T-cell (primary cell): ENCODE measurements around the gene ZNF668. TPM values are rescaled to one million over a fixed set of nuclear protein-coding genes. Genes with fewer than 3 reads are reported as not detected.
A peak's percentile ranks its signal among the peaks of the same experiment; 100 is the strongest.

Experiments used
- ATAC-seq, 4 experiments: fragments of 200-7000 bp in 3 of 4; fragments of 150-1000 bp in 1 of 4; cut with Tn5 transposase; replicated peaks in 1 of 4; 1 replicate in 3 of 4; 2 replicates in 1 of 4; pipeline ENCODE4 v1.10.0; 2021; ENCODE audit warnings: moderate library complexity in 3 of 4, mild to moderate bottlenecking in 2 of 4, moderate number of reproducible peaks in 1 of 4
- CTCF ChIA-PET, 2 donors: fragments of 300-600 bp; sonication (Branson Sonifier 250); formaldehyde crosslinking; loops; one replicate each; lab custom pipeline; 2022; ENCODE audit warnings: antibody characterized with exemption in 2 of 2; lab: Charles Lee
- POLR2A ChIA-PET, 2 donors: fragments of 300-600 bp; sonication (Branson Sonifier 250); formaldehyde crosslinking; loops; one replicate each; lab custom pipeline; 2022; ENCODE audit warnings: antibody characterized with exemption in 2 of 2; lab: Charles Lee
- DNase-seq, 35 experiments: peaks; one replicate each; pipeline versions ENCODE4 v3.0.0 to v3.0.0-alpha.2; 2013 to 2023
- H3K27ac ChIP-seq: one replicate; pipeline ENCODE4 v1.5.1; 2013; ENCODE audit warnings: low read length
- H3K27me3 ChIP-seq, 2 experiments: replicated peaks in 1 of 2; 1 replicate in 1 of 2; 2 replicates in 1 of 2; pipeline versions ENCODE4 v1.6.1 to v1.7.0; 2013; ENCODE audit warnings: low read length in 1 of 2, mixed read lengths in 1 of 2; ENCODE audit not compliant: control insufficient read depth in 2 of 2, insufficient read depth in 2 of 2; ENCODE audit errors: extremely low read depth in 1 of 2
- H3K36me3 ChIP-seq, 2 donors: 1 replicate in 1 of 2; 2 replicates in 1 of 2; pipeline versions ENCODE4 v1.6.1 to v1.7.0; 2013; ENCODE audit warnings: low read length in 1 of 2; ENCODE audit not compliant: control insufficient read depth in 2 of 2, insufficient read depth in 1 of 2; ENCODE audit errors: extremely low read depth in 1 of 2
- H3K4me1 ChIP-seq, 2 experiments: 1 replicate in 1 of 2; 2 replicates in 1 of 2; pipeline versions ENCODE4 v1.6.1 to v1.7.0; 2013; ENCODE audit warnings: low read length in 2 of 2, mixed read lengths in 1 of 2; ENCODE audit not compliant: insufficient read depth in 2 of 2, control insufficient read depth in 1 of 2; ENCODE audit errors: extremely low read depth in 1 of 2
- H3K4me3 ChIP-seq, 2 donors: 1 replicate in 1 of 2; 2 replicates in 1 of 2; pipeline versions ENCODE4 v1.5.1 to v1.7.0; 2013; ENCODE audit warnings: mild to moderate bottlenecking in 2 of 2, low read length in 1 of 2, moderate library complexity in 1 of 2; ENCODE audit not compliant: control insufficient read depth in 1 of 2; ENCODE audit errors: extremely low read depth in 1 of 2
- H3K9me3 ChIP-seq: 2 replicates; pipeline ENCODE4 v1.7.0; 2013
- H3K27ac Mint-ChIP-seq, 2 donors: one replicate each; pipeline ENCODE4 v1.8.0; 2020 to 2021; ENCODE audit warnings: mild to moderate bottlenecking in 2 of 2, mixed read lengths in 2 of 2
- H3K27me3 Mint-ChIP-seq, 2 donors: one replicate each; pipeline ENCODE4 v1.8.0; 2021 to 2022; ENCODE audit warnings: mixed read lengths in 2 of 2
- H3K36me3 Mint-ChIP-seq: one replicate; pipeline ENCODE4 v1.8.0; 2021; ENCODE audit warnings: mixed read lengths
- H3K4me1 Mint-ChIP-seq, 3 donors: one replicate each; pipeline ENCODE4 v1.8.0; 2020 to 2022; ENCODE audit warnings: mixed read lengths in 3 of 3, mild to moderate bottlenecking in 1 of 3
- H3K4me3 Mint-ChIP-seq, 3 donors: one replicate each; pipeline ENCODE4 v1.8.0; 2020 to 2022; ENCODE audit warnings: mild to moderate bottlenecking in 3 of 3, mixed read lengths in 3 of 3, moderate library complexity in 3 of 3
- H3K9me3 Mint-ChIP-seq, 3 donors: one replicate each; pipeline ENCODE4 v1.8.0; 2020 to 2022; ENCODE audit warnings: mixed read lengths in 3 of 3
- WGBS: methylation state at CpG from one replicate; pipeline ENCODE4 v1.1.5; 2013; ENCODE audit warnings: missing lambda C conversion rate; ENCODE audit not compliant: insufficient coverage; 5-methylcytosine and 5-hydroxymethylcytosine counted together
- total RNA-seq, 35 experiments: library from RNA in 6 of 35; stranded (reverse) in 6 of 35; fragments of 120-200 nt in 1 of 35; gene quantifications; one replicate each; pipeline versions ENCODE4 v1.2.1 to v1.2.4 and lab custom pipeline; 2013 to 2026

ZNF668 gene
- 10 to 100 TPM; 12.3 to 14.4 (median 14.3) TPM for total RNA-seq
- total RNA-seq (2013): 4.3 TPM
- 8.0 to 26.7 (median 11.0) reads per million in 29 experiments for total RNA-seq (lab: John Stamatoyannopoulos, UW)

GRCh38 chr16:31073970-31074813 is at the start of gene ZNF668, which contains the start of gene ZNF646:
ZNF668 (minus strand) TSS chr16:31074240; CDS start chr16:31064459, 9,781 bp downstream.
ZNF646 (plus strand) TSS chr16:31074422; CDS start chr16:31076325, 1,903 bp downstream.
- ChIA-PET POLR2A (interaction anchor here in 1 of 2 donors (0.5 to 1.4 kb wide), 7 partner anchors 41 to 385 kb away, joined by 3 to 11 read pairs (median 4); partner anchors contain the start of genes ARMC5 and KAT8), CTCF (interaction anchor here in 1 of 2 donors (0.7 to 1.6 kb wide), 6 partner anchors 40 to 795 kb away, joined by 3 to 15 read pairs (median 4); partner anchors contain the start of genes KAT8 and STX4)
- H3K9me3 ChIP-seq: no peaks in the 10 kb centered on the region
- DNase-seq (peak; percentile 89 to 99 (median 98)), ATAC-seq (peak; percentile 85 to 88 (median 86))
- peak within 1 kb of the TSS; percentile 69 to 95 for H3K4me3 ChIP-seq
- under 1% methylated on average over 38 of the region's 48 CpGs for WGBS
- no peaks in the 10 kb centered on the region for H3K27me3 ChIP-seq
- peak within 1 kb of the TSS; percentile 89 for H3K27ac ChIP-seq
- Mint-ChIP-seq H3K9me3 (no peaks in the 10 kb centered on the region), H3K36me3 (peaks cover 16% of the 10 kb centered on the region), H3K27ac (peak within 1 kb of the TSS; percentile 95 to 97), H3K4me3 (peak within 1 kb of the TSS; percentile 92 to 96 (median 94)), H3K4me1 (peaks cover 39 to 47% (median 46%) of the 10 kb centered on the region in 3 donors), H3K27me3 (no peaks in the 10 kb centered on the region)
- peaks cover 14 to 34% of the 10 kb centered on the region in 2 experiments for H3K4me1 ChIP-seq
- peaks cover 17 to 31% of the 10 kb centered on the region in 2 donors for H3K36me3 ChIP-seq

DNA sequence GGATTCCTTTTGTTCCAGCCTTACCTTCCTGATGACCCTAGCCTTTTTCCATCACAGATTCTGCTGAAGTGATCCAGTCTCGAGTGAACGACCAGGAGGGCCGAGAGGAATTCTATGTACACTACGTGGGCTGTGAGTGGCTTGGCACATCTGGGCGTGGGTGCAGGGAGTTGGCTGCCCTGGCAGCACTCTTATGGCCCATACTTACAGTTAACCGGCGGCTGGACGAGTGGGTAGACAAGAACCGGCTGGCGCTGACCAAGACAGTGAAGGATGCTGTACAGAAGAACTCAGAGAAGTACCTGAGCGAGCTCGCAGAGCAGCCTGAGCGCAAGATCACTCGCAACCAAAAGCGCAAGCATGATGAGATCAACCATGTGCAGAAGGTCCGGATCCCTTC is 46.1 kb upstream of the ZNF668 start:
- Mint-ChIP-seq H3K4me3 (no peak overlapping the region), H3K4me1 (peaks cover 15 to 21% (median 19%) of the 10 kb centered on the region in 3 donors), H3K27me3 (no peaks in the 10 kb centered on the region), H3K36me3 (peaks cover 23% of the 10 kb centered on the region), H3K27ac (no peak overlapping the region), H3K9me3 (no peaks in the 10 kb centered on the region)
- ATAC-seq: no peak
- POLR2A ChIA-PET: no interaction called here
- no peak for DNase-seq
- H3K27ac ChIP-seq: no peak overlapping the region
- H3K27me3 ChIP-seq: no peaks in the 10 kb centered on the region
- peaks cover 23 to 49% of the 10 kb centered on the region in 2 donors for H3K36me3 ChIP-seq
- H3K9me3 ChIP-seq: no peaks in the 10 kb centered on the region
- WGBS: 97% methylated on average over 15 of the region's 16 CpGs
- H3K4me1 ChIP-seq: peaks cover 6 to 23% of the 10 kb centered on the region in 2 experiments
- no peak overlapping the region for H3K4me3 ChIP-seq
- CTCF ChIA-PET: no interaction called here

DNA sequence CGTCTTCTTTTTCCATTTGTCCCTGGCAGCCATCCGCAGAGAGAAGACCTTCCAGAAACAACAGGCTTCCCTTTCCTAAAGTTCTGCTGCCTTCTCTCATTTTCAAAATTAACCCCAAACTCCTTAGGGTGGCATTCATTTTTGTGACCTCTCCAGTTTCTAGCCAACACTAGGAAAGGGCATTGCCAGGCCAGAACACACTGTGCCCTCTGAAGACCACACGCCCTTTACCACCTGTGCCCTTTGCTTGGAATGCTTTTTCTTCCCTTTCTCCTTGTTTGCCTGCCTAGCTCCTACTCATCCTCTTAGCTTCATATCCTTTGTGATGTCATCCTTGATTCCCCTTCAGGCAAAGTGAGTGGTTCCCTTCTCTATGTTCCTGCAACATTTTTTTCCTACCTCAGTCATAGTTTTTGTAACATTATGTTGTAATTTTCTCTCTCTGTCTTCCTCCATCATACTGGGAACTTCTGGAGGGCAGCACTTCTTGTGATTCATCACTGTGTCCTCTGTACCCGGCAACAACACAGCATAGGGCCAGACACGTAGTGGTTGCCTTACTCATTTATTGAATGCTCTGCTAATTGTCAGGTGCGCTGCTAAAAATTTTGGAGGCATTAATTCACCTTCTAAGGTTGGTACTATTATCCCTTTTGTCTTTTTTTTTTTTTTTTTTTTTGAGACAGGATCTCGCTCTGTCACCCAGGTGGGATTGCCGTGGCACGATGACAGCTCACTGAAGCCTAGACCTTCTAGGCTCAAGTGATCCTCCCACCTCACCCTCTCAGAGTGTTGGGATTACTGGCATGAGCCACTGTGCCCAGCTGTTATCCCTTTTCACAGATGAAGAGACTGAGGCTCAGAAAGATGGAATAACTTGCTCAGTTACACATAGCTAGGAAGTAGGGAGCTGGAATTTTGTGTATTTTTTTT is 44.4 kb upstream of the ZNF668 start:
- no peak for DNase-seq
- Histone ChIP-seq H3K4me1 (peaks cover 6 to 23% of the 10 kb centered on the region in 2 experiments), H3K36me3 (peaks cover 22 to 43% of the 10 kb centered on the region in 2 donors), H3K27ac (peak overlapping the region; percentile 68), H3K27me3 (no peaks in the 10 kb centered on the region), H3K9me3 (no peaks in the 10 kb centered on the region), H3K4me3 (peak overlapping the region; percentile 55 to 61)
- peaks cover 20% of the 10 kb centered on the region for H3K36me3 Mint-ChIP-seq
- H3K9me3 Mint-ChIP-seq: no peaks in the 10 kb centered on the region
- POLR2A ChIA-PET: interaction anchor here (0.6 to 1.6 kb wide), 9 partner anchors 11 to 755 kb away, joined by 3 to 16 read pairs (median 3); partner anchors contain the start of genes BCKDK (in 1 of the 2), FUS (in 1 of the 2), ZNF267 (in 1 of the 2) and ZNF646 (in 1 of the 2)
- peak overlapping the region; percentile 91 to 93 for H3K27ac Mint-ChIP-seq
- H3K4me3 Mint-ChIP-seq: peak overlapping the region; percentile 81 to 89 (median 88)
- no peak for ATAC-seq
- WGBS: 47% methylated on average over 5 of the region's 9 CpGs
- no peaks in the 10 kb centered on the region for H3K27me3 Mint-ChIP-seq
- CTCF ChIA-PET: interaction anchor here in 1 of 2 donors (1.0 to 1.8 kb wide), 5 partner anchors 12 to 341 kb away, joined by 3 to 28 read pairs (median 6); partner anchors contain the start of genes ARMC5, ZNF646 and ZNF668
- peaks cover 15 to 21% (median 21%) of the 10 kb centered on the region in 3 donors for H3K4me1 Mint-ChIP-seq

- H3K27me3 Mint-ChIP-seq: no peaks in the 10 kb centered on the region
- under 1% methylated on average over 55 of the region's 68 CpGs for WGBS
- peaks cover 6 to 23% of the 10 kb centered on the region in 2 experiments for H3K4me1 ChIP-seq
- peak; percentile 93 to 98 (median 96) for DNase-seq
- peaks cover 15 to 21% (median 21%) of the 10 kb centered on the region in 3 donors for H3K4me1 Mint-ChIP-seq
- peaks cover 20% of the 10 kb centered on the region for H3K36me3 Mint-ChIP-seq
- ATAC-seq: peak; percentile 92 to 97 (median 95)
- ChIA-PET POLR2A (interaction anchor here (0.5 to 1.6 kb wide), 15 partner anchors 8 to 1108 kb away, joined by 3 to 16 read pairs (median 3); partner anchors contain the start of genes BCKDK (in 1 of the 2), FUS (in 1 of the 2), ZNF267 (in 1 of the 2) and ZNF646 (in 1 of the 2)), CTCF (interaction anchor here (0.6 to 1.8 kb wide), 12 partner anchors 11 to 1075 kb away, joined by 3 to 28 read pairs (median 4); partner anchors contain the start of genes ARMC5 (in 1 of the 2), ZNF646 (in 1 of the 2) and ZNF668 (in 1 of the 2))
- H3K9me3 Mint-ChIP-seq: no peaks in the 10 kb centered on the region
- H3K27ac Mint-ChIP-seq: peak within 1 kb of the TSS; percentile 91 to 93
- H3K9me3 ChIP-seq: no peaks in the 10 kb centered on the region
- H3K4me3 ChIP-seq: peak within 1 kb of the TSS; percentile 55 to 61
- H3K4me3 Mint-ChIP-seq: peak within 1 kb of the TSS; percentile 81 to 89 (median 88)
- no peaks in the 10 kb centered on the region for H3K27me3 ChIP-seq
- H3K27ac ChIP-seq: peak within 1 kb of the TSS; percentile 68
- H3K36me3 ChIP-seq: peaks cover 22 to 42% of the 10 kb centered on the region in 2 donors
Observed at GRCh38 chr16:31117384-31118222, 43.6 kb upstream of the ZNF668 start, which contains the start of gene KAT8. KAT8 (plus strand) TSS chr16:31117664; CDS start chr16:31117682, 18 bp downstream.

GRCh38 chr16:31114468-31114867 is 40.4 kb upstream of the ZNF668 start:
- Mint-ChIP-seq H3K27ac (peak overlapping the region in 1 of 2 donors; percentile 64), H3K9me3 (no peaks in the 10 kb centered on the region), H3K36me3 (peaks cover 20% of the 10 kb centered on the region), H3K4me1 (peaks cover 15 to 26% (median 20%) of the 10 kb centered on the region in 3 donors), H3K27me3 (no peaks in the 10 kb centered on the region), H3K4me3 (no peak overlapping the region)
- Histone ChIP-seq H3K27me3 (no peaks in the 10 kb centered on the region), H3K4me3 (no peak overlapping the region), H3K4me1 (peaks cover 6 to 24% of the 10 kb centered on the region in 2 experiments), H3K9me3 (no peaks in the 10 kb centered on the region), H3K27ac (no peak overlapping the region), H3K36me3 (peaks cover 12 to 39% of the 10 kb centered on the region in 2 donors)
- WGBS: 100% methylated on average over 2 of the region's 8 CpGs
- ATAC-seq: no peak
- CTCF ChIA-PET: interaction anchor here in 1 of 2 donors (0.6 kb wide), 1 partner anchor 11 kb away, joined by 5 read pairs; no protein-coding TSS in a partner anchor
- DNase-seq: no peak
- POLR2A ChIA-PET: no interaction called here
